IMR-90 (cell line): ENCODE measurements around the gene DOCK9. TPM values are rescaled to one million over a fixed set of nuclear protein-coding genes. Genes with fewer than 3 reads are reported as not detected.

Source experiments
- ATAC-seq: fragments of 200-7000 bp; cut with Tn5 transposase; 2 replicates; pipeline ENCODE4 v1.9.1; 2020; ENCODE audit warnings: low read depth, mild to moderate bottlenecking, moderate library complexity
- BruUV-seq: library from RNA; stranded (reverse); fragments of 400-500 nt; replicated peaks from 2 replicates; lab custom pipeline; 2021; lab: Mats Ljungman, UMichigan
- CTCF ChIA-PET: fragments of 300-600 bp; formaldehyde crosslinking; extraction: SDS; loops from one replicate; lab custom pipeline; 2021; ENCODE audit warnings: antibody characterized with exemption; lab: Yijun Ruan, JAX
- POLR2A ChIA-PET: fragments of 300-600 bp; sonication (Branson Sonifier 250); formaldehyde crosslinking; loops from one replicate; lab custom pipeline; 2022; ENCODE audit warnings: antibody characterized with exemption; ENCODE audit not compliant: unreplicated experiment; lab: Charles Lee
- DNase-seq: peaks from one replicate; pipeline ENCODE4 v3.0.0; 2013
- H2AFZ ChIP-seq: replicated peaks from 2 replicates; pipeline ENCODE3; 2013; ENCODE audit warnings: low read length, mild to moderate bottlenecking; ENCODE audit not compliant: poor library complexity
- H2AK5ac ChIP-seq: 2 replicates; pipeline ENCODE4 v1.6.1; 2013; ENCODE audit warnings: low read depth, low read length, inconsistent platforms
- H2AK9ac ChIP-seq: replicated peaks from 2 replicates; pipeline ENCODE3; 2013; ENCODE audit warnings: mild to moderate bottlenecking, low read depth, low read length, moderate library complexity; ENCODE audit not compliant: poor library complexity
- H2BK120ac ChIP-seq: 2 replicates; pipeline ENCODE4 v1.6.1; 2013; ENCODE audit warnings: low read depth, low read length, inconsistent platforms
- H2BK15ac ChIP-seq: 3 replicates; pipeline ENCODE4 v1.6.1; 2013; ENCODE audit warnings: low read depth, low read length, inconsistent platforms
- H2BK20ac ChIP-seq: 2 replicates; pipeline ENCODE4 v1.6.1; 2013; ENCODE audit warnings: low read depth, mild to moderate bottlenecking, inconsistent platforms, low read length, moderate library complexity
- H2BK5ac ChIP-seq: 2 replicates; pipeline ENCODE4 v1.6.1; 2013; ENCODE audit warnings: mild to moderate bottlenecking, low read depth, low read length, inconsistent platforms; ENCODE audit not compliant: poor library complexity, severe bottlenecking
- H3K14ac ChIP-seq: replicated peaks from 2 replicates; pipeline ENCODE4 v1.6.1; 2013; ENCODE audit warnings: low read depth, low read length, inconsistent platforms
- H3K18ac ChIP-seq: 2 replicates; pipeline ENCODE4 v1.6.1; 2013; ENCODE audit warnings: low read depth, low read length, control low read depth
- H3K23ac ChIP-seq: 2 replicates; pipeline ENCODE4 v1.6.1; 2013; ENCODE audit warnings: low read depth, low read length, inconsistent platforms
- H3K27ac ChIP-seq: 2 replicates; pipeline ENCODE4 v1.5.1; 2013; ENCODE audit warnings: mild to moderate bottlenecking, control low read depth, low read length; ENCODE audit not compliant: insufficient read depth
- H3K27me3 ChIP-seq: 2 replicates; pipeline ENCODE4 v1.6.1; 2013; ENCODE audit warnings: low read length; ENCODE audit not compliant: control insufficient read depth, insufficient read depth
- H3K36me3 ChIP-seq: 2 replicates; pipeline ENCODE4 v1.6.1; 2013; ENCODE audit warnings: low read length, mixed read lengths; ENCODE audit not compliant: control insufficient read depth, insufficient read depth
- H3K4ac ChIP-seq: 2 replicates; pipeline ENCODE4 v1.6.1; 2013; ENCODE audit warnings: low read depth, low read length, inconsistent platforms
- H3K4me1 ChIP-seq: 2 replicates; pipeline ENCODE4 v1.6.1; 2013; ENCODE audit warnings: low read length, mixed read lengths; ENCODE audit not compliant: control insufficient read depth, insufficient read depth
- H3K4me2 ChIP-seq: 2 replicates; pipeline ENCODE4 v1.6.1; 2013; ENCODE audit warnings: low read depth, mild to moderate bottlenecking, control low read depth, low read length, moderate library complexity
- H3K4me3 ChIP-seq: 2 replicates; pipeline ENCODE4 v1.5.1; 2013; ENCODE audit warnings: low read depth, mild to moderate bottlenecking, control low read depth, low read length, moderate library complexity; ENCODE audit not compliant: insufficient read depth
- H3K56ac ChIP-seq: 2 replicates; pipeline ENCODE4 v1.6.1; 2013; ENCODE audit warnings: low read length, inconsistent platforms; ENCODE audit not compliant: insufficient read depth; ENCODE audit errors: extremely low read depth
- H3K79me1 ChIP-seq, 2 experiments: 2 replicates each; pipeline ENCODE4 v1.6.1; 2013; ENCODE audit warnings: low read length in 2 of 2, inconsistent platforms in 1 of 2, low read depth in 1 of 2
- H3K9ac ChIP-seq: 2 replicates; pipeline ENCODE4 v1.6.1; 2013; ENCODE audit warnings: low read depth, low read length, control low read depth
- H3K9me1 ChIP-seq: 2 replicates; pipeline ENCODE4 v1.6.1; 2013; ENCODE audit warnings: low read length, inconsistent platforms; ENCODE audit not compliant: insufficient read depth
- H3K9me3 ChIP-seq: 2 replicates; pipeline ENCODE4 v1.6.1; 2013; ENCODE audit warnings: low read length; ENCODE audit not compliant: control insufficient read depth, insufficient read depth
- H4K20me1 ChIP-seq: 2 replicates; pipeline ENCODE4 v1.6.1; 2013; ENCODE audit warnings: low read length, inconsistent platforms; ENCODE audit not compliant: insufficient read depth
- H4K5ac ChIP-seq: 2 replicates; pipeline ENCODE4 v1.6.1; 2013; ENCODE audit warnings: mild to moderate bottlenecking, low read depth, low read length, control low read depth
- H4K8ac ChIP-seq, 2 experiments: 2 replicates each; pipeline ENCODE4 v1.6.1; 2013; ENCODE audit warnings: low read depth in 2 of 2, low read length in 2 of 2, control low read depth in 1 of 2, inconsistent platforms in 1 of 2
- H4K91ac ChIP-seq: 2 replicates; pipeline ENCODE4 v1.6.1; 2013; ENCODE audit warnings: low read depth, low read length, inconsistent platforms; ENCODE audit not compliant: insufficient read depth
- CEBPB ChIP-seq: IDR thresholded peaks from 2 replicates; pipeline ENCODE4 v1.6.1; 2012; ENCODE audit warnings: low read depth, low read length, improper control_type of control experiment
- CTCF ChIP-seq: conservative IDR thresholded peaks from 2 replicates; pipeline ENCODE4 v1.5.1; 2012; ENCODE audit warnings: mild to moderate bottlenecking, low read depth, low read length, improper control_type of control experiment
- FOS ChIP-seq: fragments of 150-350 bp; IDR thresholded peaks from 2 replicates; pipeline ENCODE4 v1.6.1; 2016; ENCODE audit warnings: low read depth, low read length
- MXI1 ChIP-seq: IDR thresholded peaks from 2 replicates; pipeline ENCODE4 v1.6.1; 2012; ENCODE audit warnings: low read depth, mild to moderate bottlenecking, low read length, moderate library complexity, borderline replicate concordance
- NFE2L2 ChIP-seq: fragments of 150-350 bp; IDR thresholded peaks from 2 replicates; pipeline ENCODE4 v1.6.1; 2016; ENCODE audit warnings: low read depth, mild to moderate bottlenecking, low read length
- RAD21 ChIP-seq: IDR thresholded peaks from 2 replicates; pipeline ENCODE4 v1.6.1; 2012; ENCODE audit warnings: low read length, improper control_type of control experiment
- SMC3 ChIP-seq: fragments of 150-350 bp; IDR thresholded peaks from 2 replicates; pipeline ENCODE4 v1.6.1; 2016; ENCODE audit warnings: low read depth, mild to moderate bottlenecking, antibody characterized with exemption, low read length, moderate library complexity
- WGBS, 2 experiments: methylation state at CpG; one replicate each; pipeline versions ENCODE4 v1.1.5 to v1.1.7; 2013; ENCODE audit warnings: missing lambda C conversion rate in 2 of 2; ENCODE audit not compliant: insufficient read length in 1 of 2; ENCODE audit errors: extremely low coverage in 2 of 2; 5-methylcytosine and 5-hydroxymethylcytosine counted together
- dilution Hi-C: fragments of 300-500 bp; cut with HindIII; formaldehyde crosslinking; loops from one replicate; pipeline ENCODE4 v1.14.3; 2018; ENCODE audit warnings: low sequenced_read_pairs; ENCODE audit not compliant: unreplicated experiment
- in situ Hi-C: fragments of 300-500 bp; cut with MboI; formaldehyde crosslinking; loops from 3 replicates; pipeline ENCODE4 v1.14.3; 2019; ENCODE audit warnings: low sequenced_read_pairs, inconsistent platforms, mixed read lengths
- intact Hi-C: fragments of 100-400 bp; cut with micrococcal nuclease; formaldehyde crosslinking; loops from 2 replicates; pipeline ENCODE4 v1.10.0; 2022
- polyA plus RNA-seq, 3 experiments: library from polyadenylated mRNA; depleted of rRNA; stranded (reverse); fragments of >200 nt; gene quantifications; 2 replicates each; pipeline ENCODE4 v1.2.3, GENCODE V29; 2012; ENCODE audit warnings: low replicate concordance in 1 of 3
- total RNA-seq: library from RNA; depleted of rRNA; stranded (reverse); fragments of >200 nt; gene quantifications from 2 replicates; pipeline ENCODE4 v1.2.3, GENCODE V29; 2012

Gene DOCK9
- total and polyA plus RNA-seq, 2 of the 4 experiments (the other 2 are of a cell fraction), result 4.8 to 7.2 TPM

GRCh38 chr13:98784666-98785065 is 193.2 kb downstream of the DOCK9 start:
- no peak overlapping the region for H3K9ac ChIP-seq
- no peak overlapping the region for H3K14ac ChIP-seq
- no peak overlapping the region for H3K4me3 ChIP-seq
- H2AK5ac ChIP-seq, result no peak overlapping the region
- no TSS peak for BruUV-seq
- peaks cover 2% of the 10 kb centered on the region; the same call in 1 of the 2 replicates for H3K9me3 ChIP-seq
- no peaks in the 10 kb centered on the region for H3K4me1 ChIP-seq
- dilution Hi-C loops (no loop called here), in situ Hi-C loops (no loop called here), intact Hi-C loops (no loop called here)
- no peak overlapping the region for H4K5ac ChIP-seq
- CTCF ChIA-PET, result no interaction called here
- H2BK5ac ChIP-seq, result no peak overlapping the region
- TF ChIP-seq CTCF (no peak), FOS (no peak), NFE2L2 (no peak), CEBPB (no peak), MXI1 (no peak), SMC3 (no peak), RAD21 (no peak)
- no peak overlapping the region for H3K23ac ChIP-seq
- H2BK120ac ChIP-seq, result no peak overlapping the region
- H4K20me1 ChIP-seq, result no peaks in the 10 kb centered on the region
- no peaks in the 10 kb centered on the region for H3K36me3 ChIP-seq
- peaks cover 43% of the 10 kb centered on the region for H3K27me3 ChIP-seq
- POLR2A ChIA-PET, result no interaction called here
- ATAC-seq (no peak), DNase-seq (no peak)
- no peaks in the 10 kb centered on the region for H3K9me1 ChIP-seq
- no peak overlapping the region for H3K4ac ChIP-seq
- 69% methylated on average over 6 of the region's 8 CpGs; no CpG with 5 or more reads in 1 of the 2 experiments for WGBS, 2 experiments
- H3K56ac ChIP-seq, result no peak overlapping the region
- no peak overlapping the region for H2BK15ac ChIP-seq
- no peak overlapping the region for H2BK20ac ChIP-seq
- no peak overlapping the region for H2AK9ac ChIP-seq
- no peak overlapping the region for H3K27ac ChIP-seq
- peak overlapping the region; percentile 21 for H2AFZ ChIP-seq
- no peak overlapping the region for H3K4me2 ChIP-seq
- H4K91ac ChIP-seq, result no peak overlapping the region
- H4K8ac ChIP-seq, result no peak overlapping the region
- H3K79me1 ChIP-seq, result no peaks in the 10 kb centered on the region
- H3K18ac ChIP-seq, result no peak overlapping the region
